BJ (cell line): ENCODE results near the gene GBX1. TPM values are rescaled to one million over a fixed set of nuclear protein-coding genes. Genes with fewer than 3 reads are reported as not detected.

Source experiments
- CTCF ChIA-PET: fragments of 350-600 bp; formaldehyde crosslinking; extraction: SDS; loops from one replicate; lab custom pipeline; 2021; ENCODE audit warnings: antibody characterized with exemption, inconsistent platforms; lab: Yijun Ruan, JAX
- POLR2A ChIA-PET: fragments of 300-600 bp; sonication (Branson Sonifier 250); formaldehyde crosslinking; extraction: SDS; loops from one replicate; lab custom pipeline; 2021; ENCODE audit warnings: antibody characterized with exemption; lab: Charles Lee
- DNase-seq: peaks from one replicate; pipeline ENCODE4 v3.0.0-alpha.2; 2011; ENCODE audit warnings: low read depth
- H3K27me3 ChIP-seq: 2 replicates; pipeline ENCODE4 v1.6.0; 2011; ENCODE audit warnings: low read length; ENCODE audit not compliant: control insufficient read depth, insufficient read depth
- H3K36me3 ChIP-seq: 2 replicates; pipeline ENCODE4 v1.5.1; 2011; ENCODE audit warnings: low read length; ENCODE audit not compliant: control insufficient read depth, insufficient read depth
- H3K4me3 ChIP-seq: 2 replicates; pipeline ENCODE4 v1.5.1; 2011; ENCODE audit warnings: low read depth, mild to moderate bottlenecking, control low read depth, low read length
- CTCF ChIP-seq: IDR thresholded peaks from 2 replicates; pipeline ENCODE4 v1.5.1; 2011; ENCODE audit warnings: low read depth, mild to moderate bottlenecking, control low read depth, inconsistent platforms, low read length, moderate library complexity; ENCODE audit not compliant: insufficient read depth
- polyA plus RNA-seq: library from polyadenylated mRNA; depleted of rRNA; stranded (reverse); fragments of >200 nt; gene quantifications from 2 replicates; pipeline ENCODE4 v1.2.3, GENCODE V29; 2011

Gene GBX1
- polyA plus RNA-seq, 1 experiment = not detected

GRCh38 chr7:151134743-151135524 lies 32.6 kb downstream of the GBX1 start:
- H3K27me3 ChIP-seq = no peaks in the 10 kb centered on the region
- H3K36me3 ChIP-seq = peaks cover 49% of the 10 kb centered on the region
- DNase-seq = no peak
- ChIA-PET POLR2A (no interaction called here), CTCF (interaction anchor here (1.1 to 1.7 kb wide), 2 partner anchors 11 to 24 kb away, joined by 4 to 16 read pairs; no protein-coding TSS in a partner anchor)
- TF ChIP-seq CTCF = no peak
- no peak overlapping the region for H3K4me3 ChIP-seq

- no peak for DNase-seq
- CTCF ChIA-PET = interaction anchor here (1.2 kb wide), 1 partner anchor 34 kb away, joined by 3 read pairs; no protein-coding TSS in a partner anchor
- POLR2A ChIA-PET = no interaction called here
- Histone ChIP-seq H3K36me3 (peaks cover 51% of the 10 kb centered on the region), H3K4me3 (no peak overlapping the region), H3K27me3 (no peaks in the 10 kb centered on the region)
- no peak for TF ChIP-seq CTCF
Measured at GRCh38 chr7:151133986-151134742, 33.3 kb downstream of the GBX1 start.

- CTCF ChIA-PET = interaction anchor here (1.2 kb wide), 1 partner anchor 35 kb away, joined by 3 read pairs; no protein-coding TSS in a partner anchor
- H3K36me3 ChIP-seq = peaks cover 54% of the 10 kb centered on the region
Measured at GRCh38 chr7:151133266-151133985, 34.1 kb downstream of the GBX1 start.

GRCh38 chr7:151132461-151133205 lies 34.9 kb downstream of the GBX1 start:
- ChIA-PET POLR2A (no interaction called here), CTCF (interaction anchor here (1.2 kb wide), 1 partner anchor 35 kb away, joined by 3 read pairs; no protein-coding TSS in a partner anchor)
- peaks cover 55% of the 10 kb centered on the region for H3K36me3 ChIP-seq

More at GRCh38 chr7:151133266-151133985, 34.1 kb downstream of the GBX1 start:
- POLR2A ChIA-PET = no interaction called here
- no peak for TF ChIP-seq CTCF
- Histone ChIP-seq H3K4me3 (no peak overlapping the region), H3K27me3 (no peaks in the 10 kb centered on the region)
- no peak for DNase-seq

More at GRCh38 chr7:151132461-151133205, 34.9 kb downstream of the GBX1 start:
- no peak overlapping the region for H3K4me3 ChIP-seq
- DNase-seq = no peak
- no peaks in the 10 kb centered on the region for H3K27me3 ChIP-seq
- no peak for TF ChIP-seq CTCF
